Tibial artery (tissue), 4 donors: ENCODE data around the gene ZFAND3.

Experiments used
- DNase-seq, 2 donors: peaks; one replicate each; pipeline ENCODE4 v3.0.0-alpha.2; 2019
- H3K27ac ChIP-seq, 2 donors: fragments of 200-600 bp; sonication (generic) in 1 of 2; 1 replicate in 1 of 2; 2 replicates in 1 of 2; pipeline ENCODE4 v1.5.1; 2018 to 2019; ENCODE audit warnings: mild to moderate bottlenecking in 1 of 2
- H3K27me3 ChIP-seq, 2 donors: fragments of 200-600 bp; sonication (generic) in 1 of 2; one replicate each; pipeline versions ENCODE4 v1.5.1 to v1.6.0; 2016 to 2019
- H3K36me3 ChIP-seq, 3 donors: fragments of 200-600 bp; sonication (generic) in 2 of 3; one replicate each; pipeline ENCODE4 v1.5.1; 2016 to 2019; ENCODE audit warnings: mild to moderate bottlenecking in 2 of 3
- H3K4me1 ChIP-seq, 4 donors: fragments of 200-600 bp; sonication (generic) in 2 of 4; 1 replicate in 3 of 4; 2 replicates in 1 of 4; pipeline ENCODE4 v1.5.1; 2016 to 2019
- H3K4me3 ChIP-seq, 2 donors: fragments of 200-600 bp; sonication (generic) in 1 of 2; 1 replicate in 1 of 2; 2 replicates in 1 of 2; pipeline ENCODE4 v1.5.1; 2018 to 2019; ENCODE audit warnings: mild to moderate bottlenecking in 2 of 2
- H3K9me3 ChIP-seq, 3 donors: fragments of 200-600 bp; sonication (generic) in 1 of 3; one replicate each; pipeline ENCODE4 v1.5.1; 2016 to 2019
- intact Hi-C: fragments of 100-400 bp; cut with DNase I; formaldehyde crosslinking; loops from one replicate; pipeline ENCODE4 v1.15.0; 2023; ENCODE audit warnings: low total_unique reads
- TF ChIP-seq, protein P1 (sequence below), 2 experiments: fragments of 200-600 bp in 1 of 2; fragments of 450-650 bp in 1 of 2; IDR thresholded peaks; one replicate each; pipeline ENCODE4 v1.5.1; 2017 to 2019; ENCODE audit warnings: antibody characterized with exemption in 2 of 2, mild to moderate bottlenecking in 1 of 2, moderate library complexity in 1 of 2

ZFAND3 gene

DNA sequence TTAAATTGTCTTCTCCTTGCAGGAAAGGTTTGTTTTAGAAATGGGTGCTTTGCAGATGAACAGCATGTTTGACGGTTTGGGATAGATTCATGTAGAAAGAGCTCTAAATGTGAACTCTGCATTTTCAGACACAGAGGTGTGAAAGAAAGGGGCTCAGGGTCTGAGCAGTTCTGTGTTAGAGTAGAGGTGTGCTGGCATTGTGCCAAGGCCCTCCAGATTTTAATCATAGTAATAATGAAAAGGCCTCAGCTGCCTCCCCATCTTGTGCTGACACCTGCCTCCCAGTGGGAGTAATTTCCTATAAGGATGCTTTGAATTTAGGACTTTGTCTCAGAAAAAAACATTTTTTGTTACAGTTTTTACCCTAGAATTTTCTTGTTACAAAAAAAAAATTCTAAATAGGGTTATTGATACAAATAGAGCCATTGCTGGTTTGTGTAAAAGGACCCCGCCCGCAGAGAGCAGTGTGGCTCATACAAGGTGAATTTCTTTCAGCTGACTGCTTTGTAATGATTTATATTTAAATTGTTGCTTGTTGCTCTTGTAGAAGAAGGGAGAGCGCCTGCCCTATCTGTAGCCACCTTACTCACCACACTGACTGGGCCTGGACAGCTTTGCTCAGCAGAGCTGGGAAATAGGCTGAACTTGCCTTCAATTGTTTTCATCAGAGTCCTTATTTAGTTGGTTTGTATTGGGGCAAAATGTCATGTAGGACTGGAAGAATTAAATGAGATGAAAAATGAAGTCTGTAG lies 294.5 kb downstream of the ZFAND3 start:
- no peak for DNase-seq
- TF ChIP-seq, protein P1, sequence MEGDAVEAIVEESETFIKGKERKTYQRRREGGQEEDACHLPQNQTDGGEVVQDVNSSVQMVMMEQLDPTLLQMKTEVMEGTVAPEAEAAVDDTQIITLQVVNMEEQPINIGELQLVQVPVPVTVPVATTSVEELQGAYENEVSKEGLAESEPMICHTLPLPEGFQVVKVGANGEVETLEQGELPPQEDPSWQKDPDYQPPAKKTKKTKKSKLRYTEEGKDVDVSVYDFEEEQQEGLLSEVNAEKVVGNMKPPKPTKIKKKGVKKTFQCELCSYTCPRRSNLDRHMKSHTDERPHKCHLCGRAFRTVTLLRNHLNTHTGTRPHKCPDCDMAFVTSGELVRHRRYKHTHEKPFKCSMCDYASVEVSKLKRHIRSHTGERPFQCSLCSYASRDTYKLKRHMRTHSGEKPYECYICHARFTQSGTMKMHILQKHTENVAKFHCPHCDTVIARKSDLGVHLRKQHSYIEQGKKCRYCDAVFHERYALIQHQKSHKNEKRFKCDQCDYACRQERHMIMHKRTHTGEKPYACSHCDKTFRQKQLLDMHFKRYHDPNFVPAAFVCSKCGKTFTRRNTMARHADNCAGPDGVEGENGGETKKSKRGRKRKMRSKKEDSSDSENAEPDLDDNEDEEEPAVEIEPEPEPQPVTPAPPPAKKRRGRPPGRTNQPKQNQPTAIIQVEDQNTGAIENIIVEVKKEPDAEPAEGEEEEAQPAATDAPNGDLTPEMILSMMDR (IDR thresholded peaks at IDR 0.05) = no peak
- no peaks in the 10 kb centered on the region for H3K9me3 ChIP-seq

DNA sequence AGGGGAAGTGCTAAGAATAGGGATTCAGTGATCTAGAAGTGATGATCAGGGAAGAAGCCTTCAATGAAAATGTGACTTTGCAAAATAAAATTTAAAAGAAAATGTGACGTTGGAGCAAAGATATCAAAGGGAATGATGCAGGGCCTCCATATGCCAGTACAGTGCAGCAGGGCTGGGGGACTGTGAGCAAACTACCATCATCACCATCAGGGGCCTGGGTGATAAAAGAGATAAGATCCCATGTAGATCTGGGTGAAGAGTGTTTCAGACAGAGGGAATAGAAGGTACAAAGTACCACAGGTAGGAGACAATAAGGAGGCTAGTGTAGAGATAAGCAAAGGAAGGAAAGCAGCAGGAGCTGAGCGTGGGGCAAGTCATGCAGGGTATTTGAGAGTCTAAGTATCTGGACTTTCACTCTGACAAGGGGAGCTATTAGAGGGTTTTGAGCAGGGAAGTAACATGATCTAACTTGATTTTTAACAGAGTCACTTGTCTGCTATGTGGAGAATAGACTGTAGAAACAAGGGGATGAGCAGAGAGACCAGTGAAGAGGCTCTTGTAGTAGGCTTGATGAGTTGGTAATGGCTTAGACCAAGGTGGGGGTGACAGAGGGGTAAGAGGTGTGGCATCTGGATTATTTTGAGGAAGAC lies 295.6 kb downstream of the ZFAND3 start:
- DNase-seq = no peak
- TF ChIP-seq, protein P1 (IDR thresholded peaks at IDR 0.05) = no peak
- Histone ChIP-seq H3K27ac (no peak overlapping the region), H3K27me3 (no peaks in the 10 kb centered on the region), H3K4me3 (no peak overlapping the region), H3K4me1 (peaks cover 0 to 10% (median 4%) of the 10 kb centered on the region in 4 donors), H3K9me3 (no peaks in the 10 kb centered on the region), H3K36me3 (peaks cover 6 to 7% (median 7%) of the 10 kb centered on the region in 3 donors)
- intact Hi-C loops = no loop called here

More for the DNA sequence above, 294.5 kb downstream of the ZFAND3 start:
- Histone ChIP-seq H3K27me3 (no peaks in the 10 kb centered on the region), H3K36me3 (peaks cover 6 to 7% (median 7%) of the 10 kb centered on the region in 3 donors), H3K4me1 (peaks cover 0 to 13% (median 4%) of the 10 kb centered on the region in 4 donors), H3K27ac (no peak overlapping the region), H3K4me3 (no peak overlapping the region)
- intact Hi-C loops = no loop called here

GRCh38 chr6:38115626-38116008 lies 296.1 kb downstream of the ZFAND3 start:
- no peak overlapping the region for H3K4me3 ChIP-seq
- no peaks in the 10 kb centered on the region for H3K27me3 ChIP-seq
- peaks cover 7 to 11% (median 8%) of the 10 kb centered on the region in 3 donors for H3K36me3 ChIP-seq
- peaks cover 0 to 5% (median 2%) of the 10 kb centered on the region in 4 donors for H3K4me1 ChIP-seq
- intact Hi-C loops = no loop called here
- TF ChIP-seq, protein P1 (IDR thresholded peaks at IDR 0.05) = no peak
- H3K9me3 ChIP-seq = no peaks in the 10 kb centered on the region
- H3K27ac ChIP-seq = no peak overlapping the region
- no peak for DNase-seq

DNA sequence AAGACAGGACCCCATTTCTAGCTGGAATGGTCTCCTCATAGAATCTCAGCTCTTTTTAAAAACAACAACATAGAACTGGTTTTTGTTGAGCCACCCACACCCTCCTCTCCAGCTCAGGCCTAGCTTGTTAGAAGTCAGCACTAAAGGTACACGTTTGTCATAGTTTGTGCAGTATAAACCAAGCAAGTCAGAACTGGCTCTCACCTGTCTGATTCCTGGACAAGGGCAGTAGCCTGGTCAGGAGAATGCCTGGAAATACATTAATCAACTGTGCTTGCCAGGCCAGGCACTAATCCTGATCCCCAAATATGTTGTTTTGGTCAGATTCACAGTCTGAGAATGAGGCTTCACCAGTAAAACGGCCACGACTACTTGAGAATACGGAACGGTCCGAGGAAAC lies 296.7 kb downstream of the ZFAND3 start:
- H3K36me3 ChIP-seq = peaks cover 7 to 17% (median 14%) of the 10 kb centered on the region in 3 donors
- H3K27ac ChIP-seq = no peak overlapping the region
- intact Hi-C loops = no loop called here
- H3K4me3 ChIP-seq = no peak overlapping the region
- no peaks in the 10 kb centered on the region for H3K27me3 ChIP-seq
- no peaks in the 10 kb centered on the region for H3K9me3 ChIP-seq
- no peaks in the 10 kb centered on the region for H3K4me1 ChIP-seq
- no peak for DNase-seq
- TF ChIP-seq, protein P1 (IDR thresholded peaks at IDR 0.05) = no peak

- no peaks in the 10 kb centered on the region for H3K27me3 ChIP-seq
- no peak for DNase-seq
- TF ChIP-seq, protein P1 (IDR thresholded peaks at IDR 0.05) = no peak
- no peak overlapping the region for H3K4me3 ChIP-seq
- H3K9me3 ChIP-seq = no peaks in the 10 kb centered on the region
- H3K36me3 ChIP-seq = peaks cover 7 to 28% (median 14%) of the 10 kb centered on the region in 3 donors
- intact Hi-C loops = no loop called here
- H3K4me1 ChIP-seq = no peaks in the 10 kb centered on the region
- no peak overlapping the region for H3K27ac ChIP-seq
Observed at GRCh38 chr6:38117281-38117680, 297.8 kb downstream of the ZFAND3 start.
